Measurements from ENCODE around the gene CPS1.
A peak's percentile ranks its signal among the peaks of the same experiment; 100 is the strongest.

The CPS1 gene

GRCh38 chr2:210616074-210616473 is 59.7 kb downstream of the CPS1 start:
- ATAC-seq (ENCODE audit: insufficient read depth, low read depth): no peak
- H3K9ac ChIP-seq (ENCODE audit: low read depth, low read length): no peak overlapping the region
- no peak for DNase-seq

GRCh38 chr2:210617318-210617717 is 60.9 kb downstream of the CPS1 start:
- H3K9me3 ChIP-seq (ENCODE audit: insufficient read depth, low read length, severe bottlenecking): no peaks in the 10 kb centered on the region
- DNase-seq (no peak), ATAC-seq (ENCODE audit: insufficient read depth, low read depth) (no peak)
- no peak overlapping the region for H3K4me3 ChIP-seq (ENCODE audit: low read depth in 1 of 2, low read length in 2 of 2)
- no peak overlapping the region for H3K9ac ChIP-seq (ENCODE audit: low read depth, low read length)
- no peak overlapping the region for H3K4me2 ChIP-seq (ENCODE audit: insufficient read depth, low read length)
- TF ChIP-seq CTCF (IDR thresholded peaks at IDR 0.05; ENCODE audit: borderline replicate concordance, extremely low read depth, low read length, poor library complexity, severe bottlenecking) (no peak), EZH2 (IDR thresholded peaks at IDR 0.05; ENCODE audit: borderline replicate concordance, low read depth, low read length, severe bottlenecking) (no peak)
- H3K4me1 ChIP-seq (ENCODE audit: insufficient read depth, low read length): no peaks in the 10 kb centered on the region
- no peak overlapping the region for H2AFZ ChIP-seq (ENCODE audit: low read depth, low read length)
- H3K36me3 ChIP-seq (ENCODE audit: insufficient read depth, low read length): no peaks in the 10 kb centered on the region
- no peaks in the 10 kb centered on the region for H4K20me1 ChIP-seq (ENCODE audit: insufficient read depth, low read length)
- no peaks in the 10 kb centered on the region for H3K27me3 ChIP-seq (ENCODE audit: insufficient read depth, low read length, poor library complexity)
- H3K27ac ChIP-seq (ENCODE audit: low read length): no peak overlapping the region
- no peaks in the 10 kb centered on the region for H3K79me2 ChIP-seq (ENCODE audit: insufficient read depth, low read length)

More at GRCh38 chr2:210616074-210616473, 59.7 kb downstream of the CPS1 start:
- no peaks in the 10 kb centered on the region for H3K36me3 ChIP-seq (ENCODE audit: insufficient read depth, low read length)
- TF ChIP-seq CTCF (IDR thresholded peaks at IDR 0.05; ENCODE audit: borderline replicate concordance, extremely low read depth, low read length, poor library complexity, severe bottlenecking): no peak
- TF ChIP-seq EZH2 (IDR thresholded peaks at IDR 0.05; ENCODE audit: borderline replicate concordance, low read depth, low read length, severe bottlenecking): no peak
- H3K27me3 ChIP-seq (ENCODE audit: insufficient read depth, low read length, poor library complexity): no peaks in the 10 kb centered on the region
- no peaks in the 10 kb centered on the region for H3K9me3 ChIP-seq (ENCODE audit: insufficient read depth, low read length, severe bottlenecking)
- H3K27ac ChIP-seq (ENCODE audit: low read length): no peak overlapping the region
- H2AFZ ChIP-seq (ENCODE audit: low read depth, low read length): no peak overlapping the region
- no peak overlapping the region for H3K4me3 ChIP-seq (ENCODE audit: low read depth in 1 of 2, low read length in 2 of 2)
- no peaks in the 10 kb centered on the region for H3K79me2 ChIP-seq (ENCODE audit: insufficient read depth, low read length)
- no peaks in the 10 kb centered on the region for H4K20me1 ChIP-seq (ENCODE audit: insufficient read depth, low read length)
- H3K4me1 ChIP-seq (ENCODE audit: insufficient read depth, low read length): no peaks in the 10 kb centered on the region
- H3K4me2 ChIP-seq (ENCODE audit: insufficient read depth, low read length): no peak overlapping the region

GRCh38 chr2:210617732-210618330 is 61.4 kb downstream of the CPS1 start:
- Histone ChIP-seq H3K36me3 (ENCODE audit: insufficient read depth, low read length) (no peaks in the 10 kb centered on the region), H3K79me2 (ENCODE audit: insufficient read depth, low read length) (no peaks in the 10 kb centered on the region), H3K9me3 (ENCODE audit: insufficient read depth, low read length, severe bottlenecking) (no peaks in the 10 kb centered on the region), H3K9ac (ENCODE audit: low read depth, low read length) (no peak overlapping the region), H4K20me1 (ENCODE audit: insufficient read depth, low read length) (no peaks in the 10 kb centered on the region), H3K27me3 (ENCODE audit: insufficient read depth, low read length, poor library complexity) (no peaks in the 10 kb centered on the region), H3K4me2 (ENCODE audit: insufficient read depth, low read length) (no peak overlapping the region), H2AFZ (ENCODE audit: low read depth, low read length) (no peak overlapping the region), H3K27ac (ENCODE audit: low read length) (no peak overlapping the region), H3K4me3 (ENCODE audit: low read depth in 1 of 2, low read length in 2 of 2) (no peak overlapping the region), H3K4me1 (ENCODE audit: insufficient read depth, low read length) (no peaks in the 10 kb centered on the region)
- TF ChIP-seq CTCF (IDR thresholded peaks at IDR 0.05; ENCODE audit: borderline replicate concordance, extremely low read depth, low read length, poor library complexity, severe bottlenecking): peak; percentile 65
- TF ChIP-seq EZH2 (IDR thresholded peaks at IDR 0.05; ENCODE audit: borderline replicate concordance, low read depth, low read length, severe bottlenecking): no peak
- peak; percentile 5 for DNase-seq
- ATAC-seq (ENCODE audit: insufficient read depth, low read depth): peak; percentile 72; the same call in 2 of the 3 replicates

Measured in DND-41 (cell line).